ENCODE data around the gene SRGAP3.

DNA sequence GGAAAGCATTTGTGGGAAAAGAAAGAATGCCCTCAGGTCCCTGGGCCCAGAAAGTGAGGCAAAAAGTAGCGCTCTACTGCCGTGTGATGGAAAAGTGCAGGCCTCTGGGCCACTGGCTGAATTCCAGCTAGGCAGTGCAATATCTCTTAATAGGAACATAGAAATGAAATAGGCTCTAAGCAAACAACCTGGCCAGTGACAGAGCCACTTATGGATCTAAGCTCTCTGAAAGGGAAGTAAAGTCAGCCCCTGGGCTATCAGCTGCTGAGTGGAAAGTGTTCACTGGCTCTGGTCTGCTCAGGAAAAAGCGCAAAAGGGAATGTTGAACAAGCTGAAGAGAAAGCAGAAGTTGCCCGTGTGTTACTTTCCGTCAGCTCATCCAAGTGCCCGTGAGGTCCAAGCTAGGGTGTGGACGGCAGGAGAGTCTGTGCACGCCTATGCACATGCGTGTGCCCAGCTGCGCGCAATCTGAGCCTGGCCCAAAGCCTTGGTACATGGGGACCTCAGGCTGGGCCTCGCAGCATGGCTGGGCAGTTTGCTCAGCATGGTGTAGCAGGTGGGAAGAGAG lies 212.2 kb downstream of the SRGAP3 start:
- TF ChIP-seq EZH2 (IDR thresholded peaks at IDR 0.05; ENCODE audit: insufficient read depth, poor library complexity, severe bottlenecking), result no peak
- no peak for TF ChIP-seq EZH2phosphoT487 (IDR thresholded peaks at IDR 0.05; ENCODE audit: insufficient read depth, low read depth)
